Cardiac fibroblast (primary cell): ENCODE measurements around the gene MYPN.

Experiments used
- DNase-seq, 2 donors: peaks; one replicate each; pipeline versions ENCODE4 v3.0.0 to v3.0.0-alpha.2; 2010; ENCODE audit warnings: low read depth in 2 of 2
- H3K4me3 ChIP-seq, 2 donors: replicated peaks in 1 of 2; 1 replicate in 1 of 2; 2 replicates in 1 of 2; pipeline ENCODE4 v1.5.1; 2011; ENCODE audit warnings: low read depth in 2 of 2, low read length in 2 of 2, mild to moderate bottlenecking in 2 of 2, moderate library complexity in 1 of 2
- CTCF ChIP-seq: IDR thresholded peaks from one replicate; pipeline ENCODE4 v1.5.1; 2011; ENCODE audit warnings: low read depth, mild to moderate bottlenecking, low read length, inconsistent platforms

The MYPN gene

DNA sequence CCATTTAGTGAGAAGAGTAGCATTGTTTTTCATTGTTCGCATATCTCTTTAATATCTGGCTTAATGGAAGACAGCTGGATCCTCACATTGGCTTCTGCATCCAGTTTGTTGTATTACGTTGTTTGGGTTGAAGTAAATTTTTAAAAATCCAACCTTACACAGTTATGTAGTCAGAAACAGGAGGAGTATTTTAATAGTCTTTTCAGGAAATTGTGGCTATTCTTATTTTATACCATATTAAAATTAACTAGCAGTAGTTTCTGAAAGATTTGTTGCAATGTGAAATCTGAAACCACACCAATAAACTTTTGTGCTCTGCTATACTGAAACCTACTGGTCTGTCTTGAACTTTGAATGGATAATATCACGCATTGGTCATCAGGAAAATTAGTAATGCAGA, 27.9 kb downstream of the MYPN start:
- peak; percentile 6 to 30 for DNase-seq

GRCh38 chr10:68138526-68138925, 29.2 kb downstream of the MYPN start:
- DNase-seq = no peak
- H3K4me3 ChIP-seq = no peak overlapping the region
- TF ChIP-seq CTCF = no peak

More for the DNA sequence above, 27.9 kb downstream of the MYPN start:
- no peak for TF ChIP-seq CTCF
- no peak overlapping the region for H3K4me3 ChIP-seq

GRCh38 chr10:68139448-68140272, 30.4 kb downstream of the MYPN start:
- H3K4me3 ChIP-seq = no peak overlapping the region
- peak in 1 of 2 donors; percentile 39 for DNase-seq
- TF ChIP-seq CTCF = no peak

DNA sequence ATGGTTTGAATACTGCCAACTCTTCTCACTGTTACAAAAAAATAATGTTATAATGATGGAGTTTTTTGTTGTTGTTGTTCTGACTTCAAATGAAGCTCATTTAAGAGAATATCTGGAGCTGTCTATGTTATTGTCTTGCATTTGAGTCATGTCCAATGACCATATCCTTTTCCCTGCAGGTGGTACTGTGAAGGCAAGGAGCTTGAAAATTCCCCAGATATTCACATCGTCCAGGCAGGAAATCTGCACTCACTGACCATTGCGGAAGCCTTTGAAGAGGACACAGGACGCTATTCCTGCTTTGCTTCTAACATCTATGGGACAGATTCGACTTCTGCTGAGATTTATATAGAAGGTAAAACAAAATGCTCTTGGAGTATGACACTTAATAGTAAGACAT, 33.5 kb downstream of the MYPN start:
- no peak overlapping the region for H3K4me3 ChIP-seq
- TF ChIP-seq CTCF = no peak
- no peak for DNase-seq

- DNase-seq = no peak
- TF ChIP-seq CTCF = no peak
- H3K4me3 ChIP-seq = no peak overlapping the region
Measured at GRCh38 chr10:68144709-68145108, 35.4 kb downstream of the MYPN start.

DNA sequence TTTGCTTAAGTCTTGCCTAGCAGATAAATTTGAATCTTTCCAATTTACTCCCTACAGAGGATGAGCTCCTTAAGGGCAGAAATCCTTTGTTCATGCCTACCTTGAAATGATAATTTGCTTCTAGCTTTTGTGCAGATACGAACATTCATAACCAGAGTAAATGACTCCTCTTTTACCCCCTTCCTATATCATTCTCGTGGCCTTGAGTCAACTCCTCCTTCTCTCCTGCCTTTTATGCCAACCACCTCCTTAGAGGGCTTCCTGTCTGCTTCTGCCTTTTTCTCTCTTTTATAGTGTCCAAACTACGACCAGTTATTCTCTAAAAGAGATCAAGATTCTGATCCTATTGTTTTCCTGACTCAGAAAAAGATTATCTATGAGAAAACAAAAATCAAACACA, 36.4 kb downstream of the MYPN start:
- DNase-seq = no peak
- TF ChIP-seq CTCF = no peak
- H3K4me3 ChIP-seq = no peak overlapping the region

DNA sequence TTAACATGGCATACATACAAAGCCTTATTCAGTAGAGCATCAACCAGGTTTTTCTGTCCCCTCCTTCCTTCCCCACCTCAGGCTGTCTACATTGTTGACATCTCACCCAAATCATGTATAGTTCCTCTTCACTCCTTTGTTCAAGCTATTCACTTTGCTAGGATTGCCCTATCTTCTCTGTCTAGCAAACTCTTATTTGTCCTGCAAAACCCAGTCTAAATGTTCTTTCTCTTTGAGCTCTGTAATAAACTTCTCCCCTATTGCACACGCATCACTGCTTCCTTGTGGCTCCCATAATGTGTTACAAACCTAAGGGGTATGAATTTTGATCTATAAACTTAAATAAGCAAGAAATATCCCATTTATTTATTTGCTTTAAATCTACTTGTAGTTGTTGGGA, 36.8 kb downstream of the MYPN start:
- no peak for DNase-seq
- no peak for TF ChIP-seq CTCF
- H3K4me3 ChIP-seq = no peak overlapping the region
